Bronchus fibroblast of lung (primary cell): ENCODE measurements around the gene ANTXR2. TPM values are rescaled to one million over a fixed set of nuclear protein-coding genes. Genes with fewer than 3 reads are reported as not detected.

Experiments
- total RNA-seq: library from RNA; depleted of rRNA; stranded (reverse); fragments of >200 nt; gene quantifications from 2 replicates; pipeline ENCODE4 v1.2.3, GENCODE V29; 2015

The ANTXR2 gene
- total RNA-seq = 30.8 and 33.3 TPM in 2 replicates

DNA sequence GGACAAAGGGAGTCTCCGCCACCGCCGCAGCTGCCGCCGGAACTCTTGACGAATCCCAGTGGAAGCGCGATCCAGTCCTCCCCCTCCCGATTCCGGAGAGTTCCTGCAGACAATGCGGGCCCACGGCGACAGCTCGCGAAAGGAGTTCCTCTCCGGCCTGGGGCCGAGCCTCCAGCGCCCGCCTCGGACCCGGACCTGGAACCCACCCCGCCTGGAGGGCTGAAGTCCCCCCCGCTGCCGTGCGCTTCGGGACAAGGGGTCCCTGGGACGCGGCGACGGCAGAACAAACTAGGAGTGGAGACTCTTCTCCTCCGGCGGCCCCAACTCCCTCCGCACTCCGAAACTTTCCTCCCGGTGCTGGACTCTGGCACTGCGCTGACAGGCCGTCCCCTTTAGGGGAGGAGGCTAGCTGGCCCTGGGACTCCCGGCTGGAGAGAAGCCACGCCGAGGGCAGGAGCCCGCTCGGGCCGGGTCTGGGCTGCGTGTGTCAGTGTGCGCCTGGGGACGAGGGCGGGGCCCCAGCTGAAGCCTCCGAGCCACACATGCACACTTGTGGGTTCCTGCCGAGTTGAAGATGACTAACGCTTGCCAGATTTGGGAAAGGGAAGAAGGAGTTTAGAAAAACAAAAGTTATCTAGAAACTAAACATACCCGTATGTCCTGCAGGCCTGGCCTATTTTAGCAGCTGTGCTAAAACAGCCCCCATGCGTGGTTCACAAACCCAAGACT lies at the start of gene ANTXR2:
ANTXR2 (minus strand) TSS at position 486 of the 729 bp plus-strand sequence. CDS start 669 bp downstream, outside the sequence.

Other genes with a start within 250 kb of the ANTXR2 start
- gene PRDM8, start 124.3 kb upstream of the ANTXR2 start, total RNA-seq = 5.2 and 6.1 TPM in 2 replicates
- 4.9 and 7.4 TPM in 2 replicates for gene FGF5, start 193.4 kb upstream of the ANTXR2 start, total RNA-seq